ENCODE results near the gene IER3. TPM values are rescaled to one million over a fixed set of nuclear protein-coding genes. Genes with fewer than 3 reads are reported as not detected.

IER3 gene
- polyA plus RNA-seq, 1 of the 3 experiments (the other 2 are of a cell fraction) = 12.9 TPM

- CTCF ChIA-PET = interaction anchor here (1.4 to 29.8 kb wide), 2 partner anchors 17 to 26 kb away, joined by 5 to 838 read pairs; partner anchors contain the start of genes FLOT1, MDC1 and TUBB
- TF ChIP-seq FOXM1 (IDR thresholded peaks at IDR 0.05; ENCODE audit: low read depth) (no peak), JUND (IDR thresholded peaks at IDR 0.05) (no peak), FOXJ3 (CRISPR knock-in tag; IDR thresholded peaks at IDR 0.05) (no peak), MXI1 (IDR thresholded peaks at IDR 0.05; ENCODE audit: low read depth, low read length) (no peak), GATA2 (CRISPR knock-in tag; IDR thresholded peaks at IDR 0.05) (no peak), CHD2 (IDR thresholded peaks at IDR 0.05; ENCODE audit: low read length, partially characterized antibody) (no peak), SIN3A (IDR thresholded peaks at IDR 0.05; ENCODE audit: borderline replicate concordance, low read depth, low read length) (no peak), TAF1 (IDR thresholded peaks at IDR 0.05; ENCODE audit: borderline replicate concordance, low read depth, low read length) (no peak)
- H3K4me1 ChIP-seq (ENCODE audit: control insufficient read depth in 1 of 2, insufficient read depth in 2 of 2, low read depth in 1 of 2, low read length in 1 of 2) = peaks cover 0 to 2% of the 10 kb centered on the region in 2 experiments; a peak in 1 of 4 replicates
- WGBS (ENCODE audit: low lambda C conversion rate) = 95% methylated on average over 5 of the region's 5 CpGs
- H3K9me3 ChIP-seq = no peaks in the 10 kb centered on the region
- no peak for DNase-seq
- H2AFZ ChIP-seq (ENCODE audit: low read depth) = no peak overlapping the region
- no peak overlapping the region for H3K4me2 ChIP-seq
- no peaks in the 10 kb centered on the region for H4K20me1 ChIP-seq (ENCODE audit: insufficient read depth)
- H3K27me3 ChIP-seq (ENCODE audit: insufficient read depth) = no peaks in the 10 kb centered on the region
- no peaks in the 10 kb centered on the region for H3K9me2 ChIP-seq
- POLR2A ChIA-PET = no interaction called here
- peaks cover 2% of the 10 kb centered on the region for H3F3A ChIP-seq (replicated peaks; ENCODE audit: insufficient read depth)
- H3K4me3 ChIP-seq (ENCODE audit: low read depth in 2 of 2, low read length in 1 of 2) = no peak overlapping the region
- H3K36me3 ChIP-seq (replicated peaks in 1 of 2; ENCODE audit: control insufficient read depth in 1 of 2, insufficient read depth in 2 of 2, low read length in 1 of 2) = peaks cover 2 to 14% of the 10 kb centered on the region in 2 experiments
- H3K27ac ChIP-seq (ENCODE audit: low read depth in 2 of 2, low read length in 1 of 2) = no peak overlapping the region
- H3K79me2 ChIP-seq (ENCODE audit: insufficient read depth) = no peaks in the 10 kb centered on the region
- H3K9ac ChIP-seq = no peak overlapping the region
These were observed 47.9 kb downstream of the IER3 start for GRCh38 chr6:30696432-30696831.

Small RNAs within 50 kb of the gene (small RNA-seq; reads per million reads assigned to genes)
- 0 reads per million in 7 experiments for gene RF00019
- 0 reads per million in 7 experiments for gene RN7SL353P

Other genes starting within 250 kb of the IER3 start
- gene GNL1, start 188.1 kb downstream of the IER3 start, polyA plus RNA-seq (2012; rRNA removed) = 36.4 and 43.3 TPM in 2 replicates
- 21.2 and 26.0 TPM in 2 replicates for gene PRR3, start 187.3 kb downstream of the IER3 start, polyA plus RNA-seq (2012; rRNA removed)
- gene ABCF1, start 173.1 kb downstream of the IER3 start, polyA plus RNA-seq (2012; rRNA removed) = 42.5 and 53.4 TPM in 2 replicates
- gene PPP1R10, start 127.3 kb downstream of the IER3 start, polyA plus RNA-seq (2012; rRNA removed) = 16.8 and 22.1 TPM in 2 replicates
- 45.2 and 51.1 TPM in 2 replicates for gene MRPS18B, start 126.7 kb downstream of the IER3 start, polyA plus RNA-seq (2012; rRNA removed)
- gene ATAT1, start 117.7 kb downstream of the IER3 start, polyA plus RNA-seq (2012; rRNA removed) = 35.4 and 36.2 TPM in 2 replicates
- 11.7 and 14.3 TPM in 2 replicates for gene C6orf136, start 97.4 kb downstream of the IER3 start, polyA plus RNA-seq (2012; rRNA removed)
- 59.8 and 63.3 TPM in 2 replicates for gene DHX16, start 71.5 kb downstream of the IER3 start, polyA plus RNA-seq (2012; rRNA removed)
- 57.3 and 73.2 TPM in 2 replicates for gene PPP1R18, start 57.9 kb downstream of the IER3 start, polyA plus RNA-seq (2012; rRNA removed)
- gene NRM, start 53.6 kb downstream of the IER3 start, polyA plus RNA-seq (2012; rRNA removed) = 19.7 and 26.8 TPM in 2 replicates
- 5.9 and 10.4 TPM in 2 replicates for gene MDC1, start 27.3 kb downstream of the IER3 start, polyA plus RNA-seq (2012; rRNA removed)
- gene TUBB, start 24.2 kb downstream of the IER3 start, polyA plus RNA-seq (2012; rRNA removed) = 1,037 and 1,093 TPM in 2 replicates
- 457 and 462 TPM in 2 replicates for gene FLOT1, start 1.9 kb downstream of the IER3 start, polyA plus RNA-seq (2012; rRNA removed)
- 40.2 and 52.8 TPM in 2 replicates for gene DDR1, start 140.0 kb upstream of the IER3 start, polyA plus RNA-seq (2012; rRNA removed)
- 30.7 and 34.9 TPM in 2 replicates for gene GTF2H4, start 163.7 kb upstream of the IER3 start, polyA plus RNA-seq (2012; rRNA removed)
- 31.2 TPM in 2 replicates for gene VARS2, start 169.7 kb upstream of the IER3 start, polyA plus RNA-seq (2012; rRNA removed)
- gene SFTA2, start 187.6 kb upstream of the IER3 start, polyA plus RNA-seq (2012; rRNA removed) = not detected in 2 replicates
- gene MUCL3, start 196.4 kb upstream of the IER3 start, polyA plus RNA-seq (2012; rRNA removed) = not detected in 2 replicates
- gene MUC21, start 239.2 kb upstream of the IER3 start, polyA plus RNA-seq (2012; rRNA removed) = not detected in 2 replicates